K562 (cell line): ENCODE measurements around the gene RPH3AL. TPM values are rescaled to one million over a fixed set of nuclear protein-coding genes. Genes with fewer than 3 reads are reported as not detected.

Experiments
- ATAC-seq: fragments of 200-7000 bp; cut with Tn5 transposase; 3 replicates; pipeline ENCODE4 v1.9.1; 2020; ENCODE audit warnings: moderate library complexity
- BruUV-seq: library from RNA; stranded (reverse); fragments of 400-500 nt; replicated peaks from 2 replicates; lab custom pipeline; 2021; lab: Mats Ljungman, UMichigan
- CTCF ChIA-PET: fragments of 300-600 bp; formaldehyde crosslinking; extraction: SDS; loops from one replicate; lab custom pipeline; 2021; ENCODE audit warnings: low intra/inter-chr PET ratio; lab: Yijun Ruan, JAX
- POLR2A ChIA-PET: fragments of 300-600, 350-650 bp; sonication (Branson Sonifier 250); formaldehyde crosslinking; extraction: SDS; loops from one replicate; lab custom pipeline; 2021; ENCODE audit warnings: antibody characterized with exemption, inconsistent platforms; lab: Yijun Ruan, JAX
- DNase-seq, 4 experiments: peaks; one replicate each; pipeline versions ENCODE4 v3.0.0 to v3.0.0-alpha.2; 2011 to 2018; ENCODE audit warnings: low spot score in 3 of 4, mixed read lengths in 3 of 4; ENCODE audit errors: extremely low read depth in 1 of 4
- FAIRE-seq: peaks from 2 replicates; lab custom pipeline; 2011; peaks lifted over from hg19 to GRCh38; lab: Jason Lieb, UNC
- H2AFZ ChIP-seq: 2 replicates; pipeline ENCODE4 v1.6.0; 2011; ENCODE audit warnings: low read depth, low read length, control low read depth, inconsistent platforms
- H3K27ac ChIP-seq: fragments of 200-600 bp; 3 replicates; pipeline ENCODE4 v1.8.0; 2011; ENCODE audit warnings: low read depth, mild to moderate bottlenecking, control low read depth, inconsistent platforms, low read length, moderate library complexity, mixed read lengths; ENCODE audit errors: extremely low read depth
- H3K27me3 ChIP-seq, 2 experiments: fragments of 300-600 bp in 1 of 2; 2 replicates in 1 of 2; 3 replicates in 1 of 2; pipeline versions ENCODE4 v1.6.0 to v1.8.0; 2011; ENCODE audit warnings: inconsistent platforms in 2 of 2, low read length in 2 of 2, mild to moderate bottlenecking in 1 of 2, mixed read lengths in 1 of 2, moderate library complexity in 1 of 2; ENCODE audit not compliant: control insufficient read depth in 2 of 2, insufficient read depth in 2 of 2
- H3K36me3 ChIP-seq: fragments of 300-600 bp; 3 replicates; pipeline ENCODE4 v1.8.0; 2011; ENCODE audit warnings: mild to moderate bottlenecking, low read length, inconsistent platforms; ENCODE audit not compliant: control insufficient read depth, insufficient read depth
- H3K4me1 ChIP-seq, 2 experiments: fragments of 200-600 bp in 1 of 2; replicated peaks in 1 of 2; 2 replicates in 1 of 2; 3 replicates in 1 of 2; pipeline versions ENCODE4 v1.5.1 to v1.8.0; 2011; ENCODE audit warnings: inconsistent platforms in 2 of 2, low read length in 2 of 2, mild to moderate bottlenecking in 1 of 2, mixed read lengths in 1 of 2, moderate library complexity in 1 of 2; ENCODE audit not compliant: control insufficient read depth in 2 of 2, insufficient read depth in 2 of 2
- H3K4me2 ChIP-seq: 2 replicates; pipeline ENCODE4 v1.6.1; 2011; ENCODE audit warnings: low read length, control low read depth, inconsistent platforms, mixed read lengths; ENCODE audit not compliant: insufficient read depth
- H3K4me3 ChIP-seq: fragments of 200-600 bp; sonication (generic), shearing (Covaris generic); 2 replicates; pipeline ENCODE4 v1.5.1; 2016; ENCODE audit warnings: control low read depth, inconsistent platforms
- H3K79me2 ChIP-seq: fragments of 200-600 bp; 3 replicates; pipeline ENCODE4 v1.8.0; 2011; ENCODE audit warnings: low read length, inconsistent platforms; ENCODE audit not compliant: control insufficient read depth, insufficient read depth
- H3K9ac ChIP-seq, 2 experiments: 2 replicates each; pipeline versions ENCODE4 v1.6.0 to v1.6.1; 2011; ENCODE audit warnings: low read depth in 2 of 2, low read length in 2 of 2, control low read depth in 1 of 2, inconsistent platforms in 1 of 2, mild to moderate bottlenecking in 1 of 2, mixed read lengths in 1 of 2; ENCODE audit not compliant: insufficient read depth in 1 of 2
- H3K9me1 ChIP-seq: one replicate; pipeline ENCODE4 v1.6.0; 2011; ENCODE audit warnings: inconsistent platforms, mild to moderate bottlenecking, low read length, moderate library complexity; ENCODE audit not compliant: control insufficient read depth, insufficient read depth
- H3K9me3 ChIP-seq: replicated peaks from 2 replicates; pipeline ENCODE4 v1.5.1; 2011; ENCODE audit warnings: low read depth, low read length, inconsistent platforms; ENCODE audit not compliant: control insufficient read depth, insufficient read depth
- H4K20me1 ChIP-seq: replicated peaks from 2 replicates; pipeline ENCODE4 v1.6.1; 2011; ENCODE audit warnings: low read length, inconsistent platforms, mixed read lengths; ENCODE audit not compliant: control insufficient read depth, insufficient read depth
- CBX2 ChIP-seq: fragments of 200-600 bp; sonication (generic); IDR thresholded peaks from one replicate; pipeline ENCODE4 v1.6.1; 2012; ENCODE audit warnings: mild to moderate bottlenecking, low read length, inconsistent platforms; ENCODE audit not compliant: insufficient read depth, poor library complexity, severe bottlenecking
- CREB3 ChIP-seq: fragments of 450-650 bp; conservative IDR thresholded peaks from 2 replicates; pipeline ENCODE4 v1.6.1; 2016; ENCODE audit warnings: missing genetic modification characterization, low read depth, mild to moderate bottlenecking, missing compliant biosample characterization, moderate library complexity
- FIP1L1 ChIP-seq: fragments of 200-400 bp; formaldehyde crosslinking; IDR thresholded peaks from 2 replicates; pipeline ENCODE4 v1.6.1; 2018; ENCODE audit warnings: mild to moderate bottlenecking, low read depth, low read length; ENCODE audit not compliant: poor library complexity, severe bottlenecking
- HMG20B ChIP-seq: fragments of 250-450 bp; sonication (Bioruptor Pico); IDR thresholded peaks from 2 replicates; pipeline ENCODE4 v1.5.0; 2021; ENCODE audit warnings: mild to moderate bottlenecking
- MAFG ChIP-seq: fragments of 450-650 bp; conservative IDR thresholded peaks from 2 replicates; pipeline ENCODE4 v1.6.1; 2016; ENCODE audit warnings: missing genetic modification characterization, missing compliant biosample characterization
- RHOXF2B ChIP-seq: fragments of 250-450 bp; sonication (Bioruptor Pico); conservative IDR thresholded peaks from 2 replicates; pipeline ENCODE4 v1.5.1; 2021
- SIX5 ChIP-seq, 2 experiments: IDR thresholded peaks; 2 replicates each; pipeline ENCODE4 v1.6.1; 2011; ENCODE audit warnings: low read length in 2 of 2, borderline replicate concordance in 1 of 2, low read depth in 1 of 2, mild to moderate bottlenecking in 1 of 2, moderate library complexity in 1 of 2; ENCODE audit not compliant: insufficient read depth in 1 of 2
- SMAD2 ChIP-seq: fragments of 150-350 bp; IDR thresholded peaks from 2 replicates; pipeline ENCODE4 v1.6.1; 2014; ENCODE audit warnings: low read depth, mild to moderate bottlenecking, low read length
- SP2 ChIP-seq: IDR thresholded peaks from 2 replicates; pipeline ENCODE4 v1.6.1; 2011; ENCODE audit warnings: mild to moderate bottlenecking, low read depth, low read length, moderate library complexity; ENCODE audit not compliant: poor library complexity, severe bottlenecking; ENCODE audit errors: extremely low read depth
- SRSF9 ChIP-seq: fragments of 200-400 bp; formaldehyde crosslinking; IDR thresholded peaks from 2 replicates; pipeline ENCODE4 v1.6.1; 2017; ENCODE audit warnings: low read depth, low read length, borderline replicate concordance
- TSC22D4 ChIP-seq: fragments of 450-650 bp; IDR thresholded peaks from 2 replicates; pipeline ENCODE4 v1.6.1; 2016; ENCODE audit warnings: missing genetic modification characterization, missing biosample characterization, control low read depth
- WGBS: fragments of 100-300 bp; shearing (Covaris generic); methylation state at CpG from one replicate; pipeline ENCODE4 v1.1.6; 2016; ENCODE audit warnings: low coverage, mixed read lengths; ENCODE audit not compliant: insufficient coverage; ENCODE audit errors: missing lambda C conversion rate; 5-methylcytosine and 5-hydroxymethylcytosine counted together
- in situ Hi-C: fragments of 300-500 bp; cut with MboI; formaldehyde crosslinking; loops from 4 replicates; pipeline ENCODE4 v1.15.0; 2018; ENCODE audit warnings: inconsistent platforms, mixed read lengths
- intact Hi-C: fragments of 100-400 bp; cut with micrococcal nuclease; formaldehyde crosslinking; loops from 2 replicates; pipeline ENCODE4 v1.14.2; 2022
- polyA plus RNA-seq, 8 experiments: library from polyadenylated mRNA; depleted of rRNA in 4 of 8; stranded (reverse) in 5 of 8; unstranded in 3 of 8; fragments of >200 nt; fragmentation: Nextera tagmentation in 2 of 8; fragmentation: Illumina TruSeq in 1 of 8; extraction: Ambion mirVana in 2 of 8; extraction: Trizol in 1 of 8; gene quantifications; 2 replicates each; pipeline versions ENCODE4 v1.2.1 to v1.2.3, GENCODE V29; 2011 to 2014; ENCODE audit warnings: inconsistent platforms in 1 of 8, missing spikeins in 1 of 8
- total RNA-seq, 7 experiments: library from RNA; depleted of rRNA in 6 of 7; stranded (reverse); fragments of >200 nt in 6 of 7; fragmentation: Illumina TruSeq in 2 of 7; extraction: Trizol in 2 of 7; gene quantifications; 2 replicates each; pipeline versions ENCODE4 v1.2.1 to v1.2.3, GENCODE V29; 2011 to 2021; ENCODE audit warnings: low replicate concordance in 1 of 7
- TF ChIP-seq, protein P1 (sequence below): fragments of 200-400 bp; formaldehyde crosslinking; IDR thresholded peaks from 2 replicates; pipeline ENCODE4 v1.6.1; 2017; ENCODE audit warnings: mild to moderate bottlenecking, low read depth, low read length, moderate library complexity

RPH3AL gene
- total and polyA plus RNA-seq, 9 of the 15 experiments (the other 6 are each of a cell fraction or from before 2014, with no cell fraction given): 0.18 to 1.7 (median 0.39) TPM

- no peaks in the 10 kb centered on the region for H3K9me3 ChIP-seq
- no peak for DNase-seq
- no peak for TF ChIP-seq RHOXF2B (CRISPR knock-in tag)
- no peak for TF ChIP-seq CBX2
- TF ChIP-seq MAFG: no peak
- no peak for TF ChIP-seq SIX5 (IDR thresholded peaks at IDR 0.05; ENCODE audit: borderline replicate concordance in 1 of 2, insufficient read depth in 1 of 2, low read depth in 1 of 2, low read length in 2 of 2)
- TF ChIP-seq, protein P1, sequence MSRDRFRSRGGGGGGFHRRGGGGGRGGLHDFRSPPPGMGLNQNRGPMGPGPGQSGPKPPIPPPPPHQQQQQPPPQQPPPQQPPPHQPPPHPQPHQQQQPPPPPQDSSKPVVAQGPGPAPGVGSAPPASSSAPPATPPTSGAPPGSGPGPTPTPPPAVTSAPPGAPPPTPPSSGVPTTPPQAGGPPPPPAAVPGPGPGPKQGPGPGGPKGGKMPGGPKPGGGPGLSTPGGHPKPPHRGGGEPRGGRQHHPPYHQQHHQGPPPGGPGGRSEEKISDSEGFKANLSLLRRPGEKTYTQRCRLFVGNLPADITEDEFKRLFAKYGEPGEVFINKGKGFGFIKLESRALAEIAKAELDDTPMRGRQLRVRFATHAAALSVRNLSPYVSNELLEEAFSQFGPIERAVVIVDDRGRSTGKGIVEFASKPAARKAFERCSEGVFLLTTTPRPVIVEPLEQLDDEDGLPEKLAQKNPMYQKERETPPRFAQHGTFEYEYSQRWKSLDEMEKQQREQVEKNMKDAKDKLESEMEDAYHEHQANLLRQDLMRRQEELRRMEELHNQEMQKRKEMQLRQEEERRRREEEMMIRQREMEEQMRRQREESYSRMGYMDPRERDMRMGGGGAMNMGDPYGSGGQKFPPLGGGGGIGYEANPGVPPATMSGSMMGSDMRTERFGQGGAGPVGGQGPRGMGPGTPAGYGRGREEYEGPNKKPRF: no peak
- TF ChIP-seq HMG20B (CRISPR knock-in tag): no peak
- TF ChIP-seq CREB3: no peak
- no peak for TF ChIP-seq SRSF9
- TF ChIP-seq SMAD2: no peak
- TF ChIP-seq SP2: no peak
- TF ChIP-seq TSC22D4 (tag): no peak
- no peak for TF ChIP-seq FIP1L1
- H3K9ac ChIP-seq: no peak overlapping the region
- no TSS peak for BruUV-seq
- no peak overlapping the region for H3K4me3 ChIP-seq
- H3K9me1 ChIP-seq: no peaks in the 10 kb centered on the region
- H3K27me3 ChIP-seq: peaks cover 2 to 39% of the 10 kb centered on the region in 2 experiments; a peak in 2 of 5 replicates
- WGBS: 0% methylated on average over 3 of the region's 4 CpGs
- ATAC-seq: no peak
- ChIA-PET CTCF (no interaction called here), POLR2A (interaction anchor here (0.7 kb wide), 1 partner anchor 11 kb away, joined by 3 read pairs; no protein-coding TSS in a partner anchor)
- FAIRE-seq: no peak
- no peak overlapping the region for H3K4me2 ChIP-seq
- no peak overlapping the region for H2AFZ ChIP-seq
- intact Hi-C loops: no loop called here
- in situ Hi-C loops: no loop called here
- no peaks in the 10 kb centered on the region for H3K36me3 ChIP-seq
- no peaks in the 10 kb centered on the region for H4K20me1 ChIP-seq
- H3K79me2 ChIP-seq: no peaks in the 10 kb centered on the region
- H3K27ac ChIP-seq: no peak overlapping the region
- H3K4me1 ChIP-seq: no peaks in the 10 kb centered on the region
Measured at GRCh38 chr17:279776-280175, 72.8 kb downstream of the RPH3AL start.
